Measurements from ENCODE around the gene NIPSNAP2. TPM values are rescaled to one million over a fixed set of nuclear protein-coding genes. Genes with fewer than 3 reads are reported as not detected.

The NIPSNAP2 gene
- total RNA-seq, 1 experiment from 2014 or later = 62.4 TPM

GRCh38 chr7:56033671-56034432, 69.5 kb downstream of the NIPSNAP2 start:
- peak overlapping the region; percentile 44 for H2AFZ ChIP-seq (ENCODE audit: low read depth, low read length, poor library complexity, severe bottlenecking)
- peak overlapping the region; percentile 97 for H3K4me2 ChIP-seq (ENCODE audit: low read length)
- ATAC-seq = peak; percentile 94
- H3K27me3 ChIP-seq (ENCODE audit: insufficient read depth, low read length) = no peaks in the 10 kb centered on the region
- H3K9me3 ChIP-seq (ENCODE audit: control insufficient read depth in 1 of 2, insufficient read depth in 1 of 2, low read depth in 1 of 2, low read length in 2 of 2) = no peaks in the 10 kb centered on the region
- POLR2A ChIA-PET = interaction anchor here (0.6 to 3.0 kb wide), 5 partner anchors 15 to 72 kb away, joined by 3 to 23 read pairs (median 3); partner anchors contain the start of genes CCT6A and PSPH
- H3K79me2 ChIP-seq (ENCODE audit: insufficient read depth, low read length) = no peaks in the 10 kb centered on the region
- intact Hi-C loops (cut with micrococcal nuclease) = loop anchor here (2.0 to 5.0 kb wide), 2 partner anchors 15 to 38 kb away; no protein-coding TSS in a partner anchor
- RAD21 ChIA-PET (ENCODE audit: low non-redundant PET in 1 of 2, low total read pairs in 2 of 2, uncharacterized antibody in 2 of 2, unreplicated experiment in 2 of 2) = interaction anchor here in 1 of 2 experiments (0.8 kb wide), 1 partner anchor 15 kb away, joined by 3 read pairs; no protein-coding TSS in a partner anchor
- peak; percentile 37 for DNase-seq (ENCODE audit: low read depth, low spot score)
- BruUV-seq (replicated peaks) = no TSS peak
- H3K4me1 ChIP-seq (ENCODE audit: control insufficient read depth in 1 of 2, insufficient read depth in 2 of 2, low read length in 2 of 2) = peaks cover 8 to 18% of the 10 kb centered on the region in 2 experiments; a peak in 2 of 4 replicates
- CTCF ChIA-PET = interaction anchor here (1.2 kb wide), 1 partner anchor 17 kb away, joined by 3 read pairs; the partner anchor contains the start of genes CCT6A and PSPH
- peak overlapping the region; percentile 62 to 66 for H3K4me3 ChIP-seq (replicated peaks in 1 of 2; ENCODE audit: low read depth in 1 of 2, low read length in 2 of 2)
- peak overlapping the region; percentile 54 for H3K9ac ChIP-seq (ENCODE audit: low read length)
- no peaks in the 10 kb centered on the region for H4K20me1 ChIP-seq (ENCODE audit: insufficient read depth)
- peak overlapping the region; percentile 82 for H3K27ac ChIP-seq (ENCODE audit: low read depth, low read length)
- peaks cover 2 to 4% of the 10 kb centered on the region in 2 experiments; a peak in 3 of 4 replicates for H3K36me3 ChIP-seq (ENCODE audit: control insufficient read depth in 1 of 2, insufficient read depth in 2 of 2, low read length in 2 of 2)
- H3K9me2 ChIP-seq (ENCODE audit: insufficient read depth) = no peaks in the 10 kb centered on the region
- TF ChIP-seq SIN3A (IDR thresholded peaks at IDR 0.05; ENCODE audit: low read depth) (0 out of 2 replicates have a peak, but pooled peaks have one; percentile 48), POLR2AphosphoS5 (IDR thresholded peaks at IDR 0.05; ENCODE audit: low read depth, low read length) (peak; percentile 84), MAX (IDR thresholded peaks at IDR 0.05) (peak; percentile 42), CBX3 (IDR thresholded peaks at IDR 0.05; ENCODE audit: low read depth) (no peak), FOSL1 (IDR thresholded peaks at IDR 0.05; ENCODE audit: low read depth) (no peak), REST (IDR thresholded peaks at IDR 0.05; ENCODE audit: low read depth) (no peak), ATF3 (IDR thresholded peaks at IDR 0.05) (peak; percentile 58; the same call in 1 of the 2 replicates), ZFX (IDR thresholded peaks at IDR 0.05) (no peak), ZBTB33 (IDR thresholded peaks at IDR 0.05; ENCODE audit: extremely low read depth, insufficient replicate concordance, low read length) (no peak), SRF (IDR thresholded peaks at IDR 0.05; ENCODE audit: low read depth) (no peak), CEBPB (IDR thresholded peaks at IDR 0.05; ENCODE audit: low read depth) (peak; percentile 82), ELF1 (IDR thresholded peaks at IDR 0.05; ENCODE audit: borderline replicate concordance, low read depth) (no peak), POLR2A (IDR thresholded peaks at IDR 0.05; ENCODE audit: borderline replicate concordance, extremely low read depth, insufficient read depth, insufficient read length) (no peak), RAD21 (IDR thresholded peaks at IDR 0.05; ENCODE audit: low read depth) (no peak), CTCF (IDR thresholded peaks at IDR 0.05 in 2 of 3, conservative IDR thresholded peaks at IDR 0.05 in 1 of 3; ENCODE audit: borderline replicate concordance in 1 of 3, insufficient read depth in 1 of 3, low read depth in 2 of 3, low read length in 2 of 3) (peak in 2 of 3 experiments; percentile 38 to 40; a peak in 4 of 6 replicates), EZH2phosphoT487 (IDR thresholded peaks at IDR 0.05; ENCODE audit: borderline replicate concordance) (no peak), TCF7L2 (IDR thresholded peaks at IDR 0.05; ENCODE audit: borderline replicate concordance, extremely low read depth, insufficient read depth, insufficient read length) (no peak), SP1 (IDR thresholded peaks at IDR 0.05; ENCODE audit: low read depth) (no peak)

Measured in HCT116 (cell line).